Coronary artery (tissue), 2 donors: ENCODE results near the gene FRMD3.
"Not testable (repeated sequence)": the region's sequence is repeated elsewhere in the genome, so short reads cannot be mapped to it uniquely, and the experiment has no call there.

Experiments
- DNase-seq: peaks from one replicate; pipeline ENCODE4 v3.0.0-alpha.2; 2017; ENCODE audit warnings: low spot score
- H3K27ac ChIP-seq, 2 donors: fragments of 200-600 bp; sonication (generic); one replicate each; pipeline ENCODE4 v1.5.1; 2016 to 2019
- H3K4me3 ChIP-seq: fragments of 200-600 bp; sonication (generic); 2 replicates; pipeline ENCODE4 v1.5.1; 2016; ENCODE audit warnings: mild to moderate bottlenecking, moderate library complexity
- CTCF ChIP-seq: fragments of 200-600 bp; sonication (generic); IDR thresholded peaks from one replicate; pipeline ENCODE4 v1.5.1; 2019; ENCODE audit warnings: antibody characterized with exemption

The FRMD3 gene

DNA sequence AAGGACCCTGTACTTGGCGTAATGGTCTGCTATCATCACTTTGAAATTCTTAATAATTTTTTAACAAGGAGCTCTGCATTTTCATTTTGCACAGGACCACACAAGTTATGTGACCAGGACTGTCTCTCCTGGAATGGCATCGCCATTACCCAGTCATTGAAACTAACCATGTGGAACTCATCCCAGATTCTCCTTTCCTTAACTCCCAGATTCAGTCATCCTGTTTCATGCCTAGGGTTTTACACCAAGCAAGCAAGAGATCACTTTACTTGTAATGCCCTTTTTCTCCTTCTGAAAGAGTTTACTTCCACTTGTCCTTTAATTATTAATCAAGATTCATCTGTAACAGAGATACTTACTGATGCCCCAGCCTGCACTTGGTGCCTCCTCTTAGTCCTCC is 12.0 kb downstream of the FRMD3 start:
- no peak for TF ChIP-seq CTCF
- no peak overlapping the region for H3K27ac ChIP-seq
- DNase-seq: no peak
- no peak overlapping the region for H3K4me3 ChIP-seq

DNA sequence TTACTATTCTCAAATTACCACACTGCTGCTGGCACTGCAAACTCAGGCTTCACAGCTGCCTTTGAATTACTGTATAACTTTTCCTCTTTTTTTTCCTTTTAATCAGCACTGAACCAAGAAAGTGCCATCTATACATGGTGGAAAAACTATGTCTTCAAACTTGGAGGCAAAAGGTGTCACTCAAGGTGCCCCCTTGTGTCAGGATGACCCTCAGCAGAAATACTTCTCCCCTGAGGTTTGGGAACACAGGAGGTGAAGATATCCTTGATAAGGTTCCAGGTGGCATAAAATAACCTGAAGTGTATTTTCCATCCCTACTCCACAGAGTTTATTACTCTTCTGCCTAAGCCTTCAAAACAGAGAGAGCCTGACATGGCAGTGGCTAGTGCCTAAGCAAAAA is 14.5 kb downstream of the FRMD3 start:
- Histone ChIP-seq H3K4me3 (no peak overlapping the region), H3K27ac (no peak overlapping the region)
- TF ChIP-seq CTCF: no peak
- no peak for DNase-seq

GRCh38 chr9:83521411-83521810 is 16.8 kb downstream of the FRMD3 start:
- H3K27ac ChIP-seq: no peak overlapping the region
- DNase-seq: no peak

DNA sequence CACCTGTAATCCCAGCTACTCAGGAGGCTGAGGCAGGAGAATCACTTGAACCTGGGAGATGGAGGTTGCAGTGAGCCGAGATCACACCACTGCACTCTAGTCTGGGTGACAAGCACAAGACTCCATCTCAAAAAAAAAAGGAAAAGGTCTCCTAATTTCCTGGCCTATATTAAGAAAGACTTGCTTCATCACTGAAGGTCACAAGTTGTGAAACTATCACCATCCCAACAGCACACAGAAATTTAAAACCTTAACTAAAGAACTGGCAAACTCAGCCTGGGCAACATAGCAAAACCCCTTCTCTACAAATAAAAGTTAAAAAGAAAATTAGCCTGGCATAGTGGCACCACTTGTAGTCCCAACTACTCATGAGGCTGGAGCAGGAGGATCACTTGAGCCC is 17.2 kb downstream of the FRMD3 start:
- Histone ChIP-seq H3K4me3 (no peak overlapping the region), H3K27ac (no peak overlapping the region)
- DNase-seq: no peak
- TF ChIP-seq CTCF: no peak

More at GRCh38 chr9:83521411-83521810, 16.8 kb downstream of the FRMD3 start:
- no peak for TF ChIP-seq CTCF
- no peak overlapping the region for H3K4me3 ChIP-seq

DNA sequence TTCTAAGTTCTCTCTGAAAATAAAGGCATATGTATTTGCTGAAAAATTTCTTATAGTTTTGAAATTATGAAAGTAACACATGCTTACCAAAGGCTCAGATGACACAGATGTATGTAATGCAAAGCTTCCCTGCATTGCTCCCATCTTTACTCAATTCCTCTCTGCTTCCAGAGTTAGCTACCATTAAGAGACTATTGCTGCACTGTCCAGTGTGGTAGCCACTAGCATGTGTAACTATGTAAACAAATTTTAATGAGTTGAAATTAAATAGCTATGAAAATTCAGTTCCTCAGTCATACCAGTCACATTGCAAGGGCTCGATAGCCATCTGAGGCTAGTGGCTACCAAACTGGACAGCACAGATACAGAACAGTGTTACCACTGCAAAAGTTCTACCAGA is 17.9 kb downstream of the FRMD3 start:
- DNase-seq: no peak
- Histone ChIP-seq H3K4me3 (no peak overlapping the region), H3K27ac (no peak overlapping the region)
- no peak for TF ChIP-seq CTCF

GRCh38 chr9:83517980-83518379 is 20.2 kb downstream of the FRMD3 start:
- H3K27ac ChIP-seq, H3K4me3 ChIP-seq, DNase-seq: not testable (repeated sequence)

GRCh38 chr9:83514767-83515166 is 23.4 kb downstream of the FRMD3 start:
- DNase-seq: no peak
- Histone ChIP-seq H3K27ac (no peak overlapping the region), H3K4me3 (no peak overlapping the region)
- TF ChIP-seq CTCF: no peak

GRCh38 chr9:83512621-83513020 is 25.6 kb downstream of the FRMD3 start:
- Histone ChIP-seq H3K27ac (no peak overlapping the region), H3K4me3 (no peak overlapping the region)
- no peak for TF ChIP-seq CTCF
- DNase-seq: no peak
